Activated T-helper 1 cell treated with Interleukin-2 at 50 U/mL for 16 hours (primary cell): Measurements from ENCODE around the gene AGBL4.

Source experiments
- DNase-seq: peaks from one replicate; pipeline ENCODE4 v3.0.0-alpha.2; 2020; ENCODE audit warnings: low read depth

AGBL4 gene

GRCh38 chr1:48830715-48831114 lies 1193.0 kb downstream of the AGBL4 start:
- DNase-seq, result no peak

- DNase-seq, result no peak
These were observed 1194.3 kb downstream of the AGBL4 start for GRCh38 chr1:48829446-48829845.

- no peak for DNase-seq
These were observed 1200.6 kb downstream of the AGBL4 start for GRCh38 chr1:48823168-48823567.

GRCh38 chr1:48820491-48820890 lies 1203.3 kb downstream of the AGBL4 start:
- no peak for DNase-seq

GRCh38 chr1:48817505-48818114 lies 1206.1 kb downstream of the AGBL4 start:
- no peak for DNase-seq

DNA sequence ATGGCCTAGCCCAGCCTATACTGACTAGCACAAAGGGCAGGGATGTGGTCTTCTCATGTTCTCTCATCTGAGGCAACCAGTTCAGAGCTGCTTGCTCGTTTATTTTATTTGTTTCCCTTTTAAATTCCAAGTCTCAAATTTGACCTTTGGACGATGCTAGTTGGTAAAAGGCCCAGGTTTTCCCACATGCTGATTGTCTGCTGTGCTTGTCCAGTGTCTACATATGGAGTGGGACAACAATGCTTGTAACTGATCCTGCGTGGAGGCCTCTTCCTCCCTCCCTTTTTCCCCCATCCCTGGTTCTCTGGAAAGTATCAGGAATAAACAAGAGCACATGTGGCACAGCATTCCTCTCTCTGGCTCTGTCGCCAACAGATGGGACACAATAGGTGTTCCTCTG lies 1213.0 kb downstream of the AGBL4 start:
- DNase-seq, result no peak

- no peak for DNase-seq
These were observed 1215.3 kb downstream of the AGBL4 start for GRCh38 chr1:48808496-48808895.

GRCh38 chr1:48807554-48808260 lies 1216.0 kb downstream of the AGBL4 start:
- DNase-seq, result no peak

DNA sequence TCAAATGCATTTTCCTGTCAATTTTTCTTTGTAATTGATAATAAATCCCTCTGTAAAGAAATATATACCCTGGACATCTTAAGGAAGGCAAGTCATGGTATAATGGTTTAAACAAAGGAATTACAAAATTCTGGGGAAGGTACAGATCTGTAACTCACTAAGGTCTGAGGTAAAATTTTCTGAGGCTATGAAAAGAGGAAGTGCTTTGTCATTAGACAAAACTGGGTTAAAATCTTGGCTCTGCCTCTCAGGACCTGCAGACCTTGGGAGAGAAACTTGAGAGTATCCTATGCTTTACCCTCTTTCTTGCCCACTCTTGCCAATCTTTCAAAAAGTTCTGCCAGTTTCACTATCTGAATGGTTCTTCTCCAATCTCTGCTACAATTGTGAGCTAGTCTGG lies 1220.3 kb downstream of the AGBL4 start:
- no peak for DNase-seq

GRCh38 chr1:48794816-48795215 lies 1228.9 kb downstream of the AGBL4 start:
- DNase-seq, result no peak

DNA sequence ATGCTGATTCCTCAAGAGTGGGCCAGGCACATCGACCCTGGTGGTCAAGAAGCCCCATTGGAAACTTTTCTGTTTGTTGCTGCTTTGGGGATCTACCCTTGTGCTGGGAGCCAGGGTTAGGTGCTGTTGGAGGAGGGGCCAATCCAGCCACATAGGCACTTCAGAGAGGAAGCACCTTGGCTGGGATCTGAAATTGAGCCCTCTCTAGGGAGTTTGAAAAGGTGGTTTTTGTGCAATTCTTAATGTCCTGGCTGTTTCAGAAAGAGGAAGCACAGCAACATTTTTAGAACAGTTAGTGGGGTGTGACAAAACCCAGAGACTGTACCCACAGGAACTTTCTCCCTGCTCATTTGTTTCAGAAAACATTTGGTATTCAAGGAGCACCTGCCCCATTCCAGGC lies 1229.9 kb downstream of the AGBL4 start:
- DNase-seq, result no peak

DNA sequence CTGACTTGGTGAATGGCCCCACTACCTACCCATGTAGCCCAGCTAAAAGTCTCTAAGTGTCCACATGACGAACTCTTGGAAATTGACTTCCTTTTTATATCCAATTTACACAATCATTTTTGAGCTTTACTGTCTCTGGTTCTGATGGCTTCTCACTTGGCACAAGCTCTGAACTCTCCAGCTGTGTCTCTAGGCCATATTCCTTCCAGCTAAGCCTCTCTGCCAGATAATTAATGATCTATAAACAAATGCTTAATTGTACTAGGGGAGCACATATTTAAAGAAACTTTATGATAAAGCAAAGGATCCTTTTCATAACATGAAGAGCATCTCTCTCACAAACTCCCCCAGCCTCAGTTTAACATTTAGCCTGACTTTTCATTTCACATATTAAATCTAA lies 1230.8 kb downstream of the AGBL4 start:
- no peak for DNase-seq

DNA sequence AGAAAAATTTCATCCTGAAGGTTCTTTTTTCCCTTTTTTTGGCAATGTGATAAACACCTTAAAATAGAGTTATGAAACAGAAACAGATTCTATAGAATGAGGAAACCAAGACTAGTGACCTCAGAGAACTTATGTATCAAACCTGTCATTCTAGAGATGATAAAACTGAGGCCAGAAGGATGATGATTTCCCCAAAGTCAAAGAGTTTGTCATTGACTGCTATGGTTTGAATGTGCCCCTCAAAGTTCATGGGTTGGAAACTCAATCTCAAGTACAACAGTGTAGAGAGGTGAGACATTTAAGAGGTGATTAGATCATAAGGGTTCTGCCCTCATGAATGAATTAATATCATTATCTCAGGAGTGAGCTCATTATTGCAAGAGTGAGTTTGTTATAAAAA lies 1233.4 kb downstream of the AGBL4 start:
- no peak for DNase-seq

- DNase-seq, result no peak
These were observed 1233.9 kb downstream of the AGBL4 start for GRCh38 chr1:48789903-48790302.

DNA sequence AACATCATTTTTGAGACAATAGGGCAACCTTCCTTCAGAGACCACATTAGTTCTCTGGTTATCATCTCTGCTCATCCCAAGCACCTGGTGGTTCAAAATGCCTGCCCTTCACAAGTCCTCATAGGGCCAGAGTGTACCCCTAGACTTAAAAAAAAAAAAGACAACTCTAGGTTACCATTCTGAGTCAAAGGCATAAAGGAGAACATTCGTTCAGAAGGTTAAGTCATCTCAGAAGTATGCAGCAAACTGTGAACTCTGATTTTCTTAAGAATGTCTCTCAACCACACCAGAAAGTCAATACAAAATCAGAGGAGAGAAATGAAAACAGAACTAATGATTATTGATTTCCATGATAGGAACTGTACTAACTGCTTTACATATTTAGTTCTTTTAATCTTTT lies 1237.9 kb downstream of the AGBL4 start:
- DNase-seq, result no peak

- no peak for DNase-seq
These were observed 1239.5 kb downstream of the AGBL4 start for GRCh38 chr1:48784301-48784700.

DNA sequence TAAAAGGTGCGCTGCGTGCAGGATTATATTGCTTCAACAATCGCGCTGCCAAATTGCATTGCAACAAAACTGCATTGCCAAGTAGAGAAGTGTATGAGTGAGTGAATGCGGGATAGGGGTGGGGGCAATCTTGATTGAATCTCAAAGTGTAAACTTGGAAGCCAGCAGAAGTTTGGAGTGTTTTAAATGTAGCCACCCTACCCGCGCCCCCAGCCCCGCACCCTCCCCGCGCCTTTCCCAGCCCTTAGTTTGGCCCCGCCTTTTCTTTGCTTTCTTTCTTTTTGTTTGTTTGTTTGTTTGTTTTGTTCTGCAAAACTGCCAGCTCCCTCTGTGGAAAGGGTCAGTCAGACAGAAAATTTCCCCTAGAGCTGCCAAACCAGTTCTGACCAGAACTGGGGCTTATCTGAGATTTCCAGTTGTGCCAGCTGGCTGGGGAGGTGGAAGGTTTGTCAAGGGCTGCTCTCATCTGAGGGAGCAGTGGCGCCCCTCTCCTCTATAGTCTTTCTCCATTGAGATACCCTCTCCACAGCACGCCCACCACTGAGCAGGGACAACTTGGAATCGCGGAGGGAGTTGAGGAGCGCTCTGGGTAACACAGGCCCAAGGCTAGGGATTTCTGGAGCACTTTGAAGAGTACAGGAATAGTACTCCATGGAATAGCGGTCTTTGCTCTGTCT lies 1246.4 kb downstream of the AGBL4 start:
- no peak for DNase-seq

DNA sequence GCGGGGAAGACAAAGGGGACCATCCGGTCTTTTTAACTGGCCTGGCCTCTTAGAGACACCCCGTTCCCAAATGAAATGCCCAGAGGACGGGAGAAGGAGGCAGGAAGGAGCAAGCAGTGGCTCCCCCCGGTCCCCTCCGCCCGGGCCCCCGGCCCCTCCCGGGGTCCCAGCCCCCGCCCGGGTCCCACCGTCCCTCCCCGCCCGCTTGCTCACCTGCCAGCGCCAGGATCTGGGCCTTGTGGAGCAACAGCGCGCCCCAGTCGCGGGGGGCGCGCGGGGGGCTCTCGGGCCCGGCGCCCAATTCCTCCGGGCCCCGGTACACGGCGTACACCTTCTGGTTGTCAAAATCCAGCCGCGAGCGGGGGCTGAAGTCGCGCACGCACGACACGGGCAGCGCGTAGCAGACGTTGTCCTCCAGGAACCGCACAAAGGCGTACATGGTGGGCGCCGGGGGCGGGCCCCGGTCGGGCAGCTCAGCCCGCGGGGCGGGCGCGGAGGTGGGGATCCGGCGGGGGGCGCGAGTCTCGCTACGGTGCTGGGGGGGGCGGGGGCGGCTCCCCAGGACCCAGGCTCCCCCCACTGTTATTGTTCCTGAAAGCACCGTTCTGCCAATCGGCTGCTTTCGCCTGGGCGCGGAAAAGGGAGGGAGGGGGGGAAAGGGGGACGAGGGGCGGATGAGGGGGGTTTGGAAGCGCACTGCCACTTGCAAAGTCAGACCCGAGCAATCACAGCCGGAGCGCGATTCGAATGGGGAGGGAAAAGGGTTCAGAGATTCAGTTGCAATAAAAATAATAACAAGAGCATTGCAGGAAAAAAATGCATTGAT lies 1247.1 kb downstream of the AGBL4 start, which contains the start of gene BEND5:
Gene BEND5 (minus strand): TSS at position 499 of the 826 bp plus-strand sequence. CDS start 60 bp downstream, at position 439.
- peak; percentile 1 for DNase-seq

GRCh38 chr1:48775831-48776392 lies 1247.8 kb downstream of the AGBL4 start:
- no peak for DNase-seq

DNA sequence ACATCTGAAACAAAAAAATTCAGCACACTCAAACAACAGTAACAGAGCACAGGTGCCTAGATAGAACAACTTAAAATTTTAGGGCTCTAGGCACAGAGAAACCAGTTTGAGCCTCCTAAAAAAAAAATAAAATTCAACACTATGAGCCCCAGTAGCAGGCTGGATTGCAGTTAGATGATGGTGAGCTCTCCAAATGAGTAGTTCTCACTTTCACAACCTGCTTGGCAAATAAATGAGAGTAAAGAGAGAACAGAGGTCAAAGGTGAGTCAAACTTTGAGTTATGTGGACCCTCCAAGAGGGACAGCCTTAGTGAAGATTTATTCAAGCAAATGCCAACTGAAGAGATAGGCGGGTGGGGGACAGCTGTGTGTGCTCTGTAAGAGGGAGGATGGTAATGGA lies 1250.6 kb downstream of the AGBL4 start:
- no peak for DNase-seq

DNA sequence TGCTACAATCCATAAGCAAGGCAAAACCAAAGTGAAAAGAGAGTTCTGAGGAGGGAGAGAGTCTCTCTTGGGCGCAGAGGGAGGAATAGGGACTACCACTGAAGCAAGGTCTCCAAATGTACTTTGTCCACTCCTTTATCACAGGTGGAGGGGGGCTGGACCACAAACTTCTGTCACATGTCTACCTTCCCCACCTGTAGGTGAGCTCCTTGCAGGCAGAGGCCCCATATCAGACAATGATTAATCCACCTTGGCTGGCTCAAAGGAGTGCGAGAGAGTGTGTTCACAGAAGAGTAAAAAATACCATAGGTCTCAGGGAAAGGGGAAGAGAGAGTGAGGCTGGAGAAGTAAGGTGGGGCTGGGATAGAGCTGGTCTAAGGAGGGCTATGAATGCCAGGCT lies 1251.5 kb downstream of the AGBL4 start:
- no peak for DNase-seq

- no peak for DNase-seq
These were observed 1252.2 kb downstream of the AGBL4 start for GRCh38 chr1:48771561-48771960.
